Endothelial cell of umbilical vein (primary cell): Measurements from ENCODE around the gene KLHL4. TPM values are rescaled to one million over a fixed set of nuclear protein-coding genes. Genes with fewer than 3 reads are reported as not detected.

ENCODE experiments used
- BruUV-seq: library from RNA; stranded (reverse); fragments of 400-500 nt; replicated peaks from 2 replicates; lab custom pipeline; 2021; lab: Mats Ljungman, UMichigan
- CTCF ChIA-PET: fragments of 300-600, 350-600 bp; sonication (Branson Sonifier 250); formaldehyde crosslinking; loops from one replicate; lab custom pipeline; 2021; ENCODE audit warnings: antibody characterized with exemption, inconsistent platforms; lab: Charles Lee
- POLR2A ChIA-PET: fragments of 300-600, 350-600 bp; sonication (Branson Sonifier 250); formaldehyde crosslinking; loops from one replicate; lab custom pipeline; 2021; ENCODE audit warnings: antibody characterized with exemption, inconsistent platforms; lab: Charles Lee
- DNase-seq: peaks from one replicate; pipeline ENCODE4 v3.0.0-alpha.2; 2011; ENCODE audit warnings: low read depth, low spot score
- FAIRE-seq: peaks from 2 replicates; lab custom pipeline; 2011; peaks lifted over from hg19 to GRCh38; lab: Jason Lieb, UNC
- H2AFZ ChIP-seq: 2 replicates; pipeline ENCODE4 v1.6.0; 2012; ENCODE audit warnings: low read depth, low read length, control low read depth, inconsistent platforms
- H3K27ac ChIP-seq: 2 replicates; pipeline ENCODE4 v1.5.1; 2011; ENCODE audit warnings: low read depth, mild to moderate bottlenecking, control low read depth, low read length, moderate library complexity; ENCODE audit not compliant: insufficient read depth
- H3K27me3 ChIP-seq, 2 experiments: 2 replicates each; pipeline versions ENCODE4 v1.6.0 to v1.6.1; 2011; ENCODE audit warnings: low read length in 2 of 2, mixed read lengths in 1 of 2; ENCODE audit not compliant: control insufficient read depth in 2 of 2, insufficient read depth in 2 of 2
- H3K36me3 ChIP-seq, 2 experiments: 2 replicates in 1 of 2; 3 replicates in 1 of 2; pipeline ENCODE4 v1.5.1; 2011; ENCODE audit warnings: low read length in 2 of 2, mild to moderate bottlenecking in 1 of 2, moderate library complexity in 1 of 2; ENCODE audit not compliant: control insufficient read depth in 2 of 2, insufficient read depth in 2 of 2; ENCODE audit errors: extremely low read depth in 1 of 2
- H3K4me1 ChIP-seq: 3 replicates; pipeline ENCODE4 v1.5.1; 2011; ENCODE audit warnings: mild to moderate bottlenecking, low read length; ENCODE audit not compliant: control insufficient read depth, insufficient read depth; ENCODE audit errors: extremely low read depth
- H3K4me2 ChIP-seq: 2 replicates; pipeline ENCODE4 v1.6.1; 2011; ENCODE audit warnings: low read length, control low read depth, mixed read lengths; ENCODE audit not compliant: insufficient read depth
- H3K4me3 ChIP-seq, 3 experiments: fragments of 200-600 bp in 1 of 3; sonication (generic), shearing (Covaris generic) in 1 of 3; replicated peaks in 1 of 3; 2 replicates each; pipeline ENCODE4 v1.5.1; 2011 to 2016; ENCODE audit warnings: control low read depth in 3 of 3, low read length in 3 of 3, mild to moderate bottlenecking in 2 of 3, inconsistent platforms in 1 of 3, low read depth in 1 of 3, moderate library complexity in 1 of 3; ENCODE audit not compliant: insufficient read depth in 1 of 3
- H3K79me2 ChIP-seq: 2 replicates; pipeline ENCODE4 v1.6.0; 2012; ENCODE audit warnings: low read length, inconsistent platforms; ENCODE audit not compliant: control insufficient read depth, insufficient read depth
- H3K9ac ChIP-seq: replicated peaks from 2 replicates; pipeline ENCODE3; 2011; ENCODE audit warnings: low read length, control low read depth; ENCODE audit not compliant: insufficient read depth; ENCODE audit errors: extremely low read depth
- H3K9me1 ChIP-seq: replicated peaks from 3 replicates; pipeline ENCODE4 v1.6.0; 2011; ENCODE audit warnings: mild to moderate bottlenecking, low read length; ENCODE audit not compliant: control insufficient read depth, insufficient read depth; ENCODE audit errors: extremely low read depth
- H3K9me3 ChIP-seq: replicated peaks from 2 replicates; pipeline ENCODE4 v1.5.1; 2012; ENCODE audit warnings: low read length, inconsistent platforms; ENCODE audit not compliant: control insufficient read depth, insufficient read depth
- H4K20me1 ChIP-seq: replicated peaks from 2 replicates; pipeline ENCODE3; 2011; ENCODE audit warnings: mild to moderate bottlenecking, low read length; ENCODE audit not compliant: control insufficient read depth, insufficient read depth; ENCODE audit errors: extremely low read depth
- EZH2 ChIP-seq: IDR thresholded peaks from 2 replicates; pipeline ENCODE4 v1.6.1; 2012; ENCODE audit warnings: borderline replicate concordance, low read depth, mild to moderate bottlenecking, moderate library complexity, low read length, inconsistent platforms; ENCODE audit not compliant: severe bottlenecking
- FOS ChIP-seq: IDR thresholded peaks from 2 replicates; pipeline ENCODE4 v1.6.1; 2011; ENCODE audit warnings: mild to moderate bottlenecking, low read length, moderate library complexity, borderline replicate concordance; ENCODE audit not compliant: insufficient read depth
- GATA2 ChIP-seq: IDR thresholded peaks from 2 replicates; pipeline ENCODE4 v1.7.0; 2011; ENCODE audit warnings: low read depth, mild to moderate bottlenecking, moderate library complexity, mixed read lengths, low read length; ENCODE audit not compliant: insufficient read length, insufficient read depth
- POLR2A ChIP-seq: IDR thresholded peaks from 2 replicates; pipeline ENCODE4 v1.6.1; 2012; ENCODE audit warnings: low read depth, mild to moderate bottlenecking, control low read depth, low read length
- dilution Hi-C: fragments of 300-500 bp; cut with MboI; formaldehyde crosslinking; loops from one replicate; pipeline ENCODE4 v1.15.0; 2019; ENCODE audit warnings: low sequenced_read_pairs; ENCODE audit not compliant: extremely low pct_ligation_motif_present
- intact Hi-C: fragments of 100-400 bp; cut with micrococcal nuclease; formaldehyde crosslinking; loops from one replicate; pipeline ENCODE4 v1.10.0; 2022
- polyA plus RNA-seq, 4 experiments: library from polyadenylated mRNA; depleted of rRNA in 3 of 4; stranded (reverse) in 3 of 4; unstranded in 1 of 4; fragments of >200 nt; gene quantifications; 2 replicates each; pipeline versions ENCODE4 v1.2.1 to v1.2.3, GENCODE V29; 2011 to 2012; ENCODE audit warnings: missing spikeins in 1 of 4
- total RNA-seq: library from RNA; stranded (reverse); gene quantifications from 2 replicates; pipeline ENCODE4 v1.2.3, GENCODE V29; 2021
- TF ChIP-seq, protein P1 (sequence below): IDR thresholded peaks from 2 replicates; pipeline ENCODE4 v1.6.1; 2011; ENCODE audit not compliant: insufficient read depth, insufficient read length
- TF ChIP-seq, protein P2 (sequence below), 2 donors: IDR thresholded peaks; 1 replicate in 1 of 2; 2 replicates in 1 of 2; pipeline ENCODE4 v1.5.1; 2011; ENCODE audit warnings: low read length in 2 of 2, mild to moderate bottlenecking in 2 of 2, moderate library complexity in 2 of 2, control low read depth in 1 of 2, inconsistent platforms in 1 of 2, low read depth in 1 of 2; ENCODE audit not compliant: insufficient read depth in 1 of 2; ENCODE audit errors: extremely low read depth in 1 of 2

Gene KLHL4
- total and polyA plus RNA-seq, 2 donors (not counting 3 experiments of a cell fraction or from before 2014, with no cell fraction given): 9.8 to 19.3 TPM

DNA sequence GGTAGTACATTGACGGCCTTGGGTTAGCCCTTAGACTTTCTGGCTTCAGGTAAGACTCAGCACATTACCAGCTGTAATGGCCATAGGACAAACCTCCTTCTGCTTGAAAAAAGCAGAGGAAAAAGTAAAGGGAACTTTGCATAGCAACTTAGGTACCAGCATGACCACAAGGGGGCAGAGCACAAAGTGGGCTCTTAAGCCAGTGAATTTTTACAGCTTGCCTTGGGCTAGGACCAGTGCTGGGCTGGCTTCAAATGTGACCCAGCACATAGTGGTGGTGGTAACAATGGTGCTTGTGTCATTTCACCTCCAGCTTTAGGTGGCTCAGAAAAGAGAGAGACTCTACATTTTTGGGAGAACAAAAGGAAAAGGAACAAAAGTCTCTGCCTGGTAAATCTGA is 66.1 kb downstream of the KLHL4 start:
- Histone ChIP-seq H2AFZ (no peak overlapping the region), H3K36me3 (no peaks in the 10 kb centered on the region), H4K20me1 (no peaks in the 10 kb centered on the region), H3K27me3 (no peaks in the 10 kb centered on the region), H3K79me2 (no peaks in the 10 kb centered on the region), H3K4me1 (no peaks in the 10 kb centered on the region), H3K9me3 (no peaks in the 10 kb centered on the region), H3K9ac (no peak overlapping the region), H3K9me1 (no peaks in the 10 kb centered on the region), H3K27ac (no peak overlapping the region), H3K4me3 (no peak overlapping the region), H3K4me2 (no peak overlapping the region)
- DNase-seq (peak; percentile 33), FAIRE-seq (peak; percentile 21)
- TF ChIP-seq EZH2 (no peak), GATA2 (no peak), POLR2A (no peak)
- TF ChIP-seq, protein P1, sequence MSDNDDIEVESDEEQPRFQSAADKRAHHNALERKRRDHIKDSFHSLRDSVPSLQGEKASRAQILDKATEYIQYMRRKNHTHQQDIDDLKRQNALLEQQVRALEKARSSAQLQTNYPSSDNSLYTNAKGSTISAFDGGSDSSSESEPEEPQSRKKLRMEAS: no peak
- TF ChIP-seq, protein P2, sequence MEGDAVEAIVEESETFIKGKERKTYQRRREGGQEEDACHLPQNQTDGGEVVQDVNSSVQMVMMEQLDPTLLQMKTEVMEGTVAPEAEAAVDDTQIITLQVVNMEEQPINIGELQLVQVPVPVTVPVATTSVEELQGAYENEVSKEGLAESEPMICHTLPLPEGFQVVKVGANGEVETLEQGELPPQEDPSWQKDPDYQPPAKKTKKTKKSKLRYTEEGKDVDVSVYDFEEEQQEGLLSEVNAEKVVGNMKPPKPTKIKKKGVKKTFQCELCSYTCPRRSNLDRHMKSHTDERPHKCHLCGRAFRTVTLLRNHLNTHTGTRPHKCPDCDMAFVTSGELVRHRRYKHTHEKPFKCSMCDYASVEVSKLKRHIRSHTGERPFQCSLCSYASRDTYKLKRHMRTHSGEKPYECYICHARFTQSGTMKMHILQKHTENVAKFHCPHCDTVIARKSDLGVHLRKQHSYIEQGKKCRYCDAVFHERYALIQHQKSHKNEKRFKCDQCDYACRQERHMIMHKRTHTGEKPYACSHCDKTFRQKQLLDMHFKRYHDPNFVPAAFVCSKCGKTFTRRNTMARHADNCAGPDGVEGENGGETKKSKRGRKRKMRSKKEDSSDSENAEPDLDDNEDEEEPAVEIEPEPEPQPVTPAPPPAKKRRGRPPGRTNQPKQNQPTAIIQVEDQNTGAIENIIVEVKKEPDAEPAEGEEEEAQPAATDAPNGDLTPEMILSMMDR (IDR thresholded peaks at IDR 0.05; ENCODE audit: extremely low read depth in 1 of 2, insufficient read depth in 1 of 2, low read depth in 1 of 2, low read length in 2 of 2): peak; percentile 42 to 47
- dilution Hi-C loops: no loop called here
- POLR2A ChIA-PET: no interaction called here
- CTCF ChIA-PET: interaction anchor here (0.6 to 4.0 kb wide), 7 partner anchors 11 to 244 kb away, joined by 3 to 25 read pairs (median 10); partner anchors contain the start of gene KLHL4
- BruUV-seq: no TSS peak
- intact Hi-C loops: loop anchor here (1.0 to 5.0 kb wide), 3 partner anchors 65 to 1029 kb away; no protein-coding TSS in a partner anchor

DNA sequence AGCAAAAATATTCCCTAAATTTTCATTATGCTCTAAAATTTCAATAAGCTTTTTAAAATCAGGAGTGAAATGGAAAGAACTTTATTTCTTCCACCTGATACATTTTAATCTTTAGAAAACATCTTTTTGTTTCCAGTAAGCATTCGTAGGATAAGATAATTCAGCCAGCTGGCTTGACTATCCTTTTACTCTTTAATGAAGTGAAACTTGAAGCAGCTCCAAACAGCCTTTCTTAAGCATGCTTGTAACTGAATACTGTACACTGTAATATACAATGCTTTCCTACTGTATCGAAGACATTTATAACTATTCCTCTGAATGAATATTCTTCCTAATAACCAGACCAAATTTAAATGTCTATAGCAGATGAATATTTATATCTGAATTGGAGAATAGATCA is 98.8 kb downstream of the KLHL4 start:
- TF ChIP-seq POLR2A (no peak), EZH2 (no peak), FOS (no peak), GATA2 (no peak)
- Histone ChIP-seq H3K36me3 (no peaks in the 10 kb centered on the region), H3K79me2 (no peaks in the 10 kb centered on the region), H3K4me3 (no peak overlapping the region), H3K27ac (no peak overlapping the region), H2AFZ (no peak overlapping the region), H3K4me1 (peaks cover 5% of the 10 kb centered on the region), H3K4me2 (no peak overlapping the region), H3K9me1 (no peaks in the 10 kb centered on the region), H3K9me3 (no peaks in the 10 kb centered on the region), H3K27me3 (no peaks in the 10 kb centered on the region), H4K20me1 (no peaks in the 10 kb centered on the region), H3K9ac (no peak overlapping the region)
- dilution Hi-C loops: no loop called here
- no TSS peak for BruUV-seq
- CTCF ChIA-PET: no interaction called here
- POLR2A ChIA-PET: no interaction called here
- DNase-seq (no peak), FAIRE-seq (no peak)
- intact Hi-C loops: no loop called here
